Measurements from ENCODE around the gene TNIK.
A peak's percentile ranks its signal among the peaks of the same experiment; 100 is the strongest.

Gene TNIK

DNA sequence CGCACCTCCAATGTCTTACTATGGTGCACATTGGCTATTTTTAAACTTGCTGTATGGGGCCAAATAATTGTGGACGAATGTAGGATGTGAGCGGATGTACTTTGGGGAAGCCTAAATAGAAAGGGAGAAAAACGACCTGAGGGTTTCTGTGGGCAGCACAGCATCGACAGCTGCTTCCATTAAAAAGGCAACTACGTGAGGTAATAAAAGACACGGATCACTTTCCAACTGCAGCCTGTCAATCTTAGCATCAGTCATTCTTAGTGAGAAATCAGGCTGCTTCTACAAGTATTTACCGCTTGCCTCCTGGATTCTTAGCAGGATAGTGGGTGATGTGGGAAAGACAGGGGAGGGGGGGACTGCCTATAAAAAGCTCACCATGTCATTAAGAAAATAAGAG is 247.0 kb downstream of the TNIK start:
- H3K4me3 ChIP-seq (ENCODE audit: low read depth, low read length): no peak overlapping the region
- no peak for TF ChIP-seq POLR2A (IDR thresholded peaks at IDR 0.05; ENCODE audit: extremely low read depth, insufficient read length)
- TF ChIP-seq CTCF (IDR thresholded peaks at IDR 0.05; ENCODE audit: low read depth, low read length): no peak
- TF ChIP-seq, protein P1, sequence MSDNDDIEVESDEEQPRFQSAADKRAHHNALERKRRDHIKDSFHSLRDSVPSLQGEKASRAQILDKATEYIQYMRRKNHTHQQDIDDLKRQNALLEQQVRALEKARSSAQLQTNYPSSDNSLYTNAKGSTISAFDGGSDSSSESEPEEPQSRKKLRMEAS (IDR thresholded peaks at IDR 0.05; ENCODE audit: low read depth, low read length): no peak
- no peak for TF ChIP-seq MYC (IDR thresholded peaks at IDR 0.05; ENCODE audit: low read depth, low read length)
- no peak for DNase-seq (ENCODE audit: low read depth)

- TF ChIP-seq, protein P1 (IDR thresholded peaks at IDR 0.05; ENCODE audit: low read depth, low read length): no peak
- no peak for TF ChIP-seq MYC (IDR thresholded peaks at IDR 0.05; ENCODE audit: low read depth, low read length)
- TF ChIP-seq CTCF (IDR thresholded peaks at IDR 0.05; ENCODE audit: low read depth, low read length): no peak
- no peak for TF ChIP-seq POLR2A (IDR thresholded peaks at IDR 0.05; ENCODE audit: extremely low read depth, insufficient read length)
- DNase-seq (ENCODE audit: low read depth): no peak
- no peak overlapping the region for H3K4me3 ChIP-seq (ENCODE audit: low read depth, low read length)
Measured at GRCh38 chr3:171212648-171213047, 247.6 kb downstream of the TNIK start.

- no peak for DNase-seq (ENCODE audit: low read depth)
Measured at GRCh38 chr3:171206283-171206682, 253.9 kb downstream of the TNIK start.

GRCh38 chr3:171204942-171205341 is 255.3 kb downstream of the TNIK start:
- TF ChIP-seq, protein P1 (IDR thresholded peaks at IDR 0.05; ENCODE audit: low read depth, low read length): no peak
- no peak for TF ChIP-seq CTCF (IDR thresholded peaks at IDR 0.05; ENCODE audit: low read depth, low read length)
- TF ChIP-seq MYC (IDR thresholded peaks at IDR 0.05; ENCODE audit: low read depth, low read length): no peak
- no peak for TF ChIP-seq POLR2A (IDR thresholded peaks at IDR 0.05; ENCODE audit: extremely low read depth, insufficient read length)
- DNase-seq (ENCODE audit: low read depth): no peak
- no peak overlapping the region for H3K4me3 ChIP-seq (ENCODE audit: low read depth, low read length)

More at GRCh38 chr3:171206283-171206682, 253.9 kb downstream of the TNIK start:
- TF ChIP-seq, protein P1 (IDR thresholded peaks at IDR 0.05; ENCODE audit: low read depth, low read length): no peak
- TF ChIP-seq MYC (IDR thresholded peaks at IDR 0.05; ENCODE audit: low read depth, low read length) (no peak), POLR2A (IDR thresholded peaks at IDR 0.05; ENCODE audit: extremely low read depth, insufficient read length) (no peak), CTCF (IDR thresholded peaks at IDR 0.05; ENCODE audit: low read depth, low read length) (no peak)
- no peak overlapping the region for H3K4me3 ChIP-seq (ENCODE audit: low read depth, low read length)

DNA sequence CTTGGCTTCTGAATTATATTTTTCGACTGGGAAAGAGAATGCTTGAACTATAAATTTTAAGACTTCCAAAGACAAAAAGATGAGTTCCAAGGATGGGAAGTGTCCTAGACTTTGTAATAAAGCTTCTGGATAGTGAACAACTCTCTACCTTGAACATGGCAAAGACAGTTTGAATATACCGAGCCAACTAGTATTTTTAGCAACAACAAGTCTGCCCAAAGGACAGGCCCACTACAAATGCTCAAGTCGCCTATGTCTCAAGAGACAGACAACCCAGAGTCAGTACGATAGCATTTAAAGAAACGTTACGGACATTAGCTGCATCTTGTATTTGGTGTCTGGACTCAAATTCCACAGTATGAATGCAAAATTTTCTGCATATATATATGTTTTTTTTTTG is 258.4 kb downstream of the TNIK start:
- TF ChIP-seq MYC (IDR thresholded peaks at IDR 0.05; ENCODE audit: low read depth, low read length) (no peak), CTCF (IDR thresholded peaks at IDR 0.05; ENCODE audit: low read depth, low read length) (no peak), POLR2A (IDR thresholded peaks at IDR 0.05; ENCODE audit: extremely low read depth, insufficient read length) (no peak)
- TF ChIP-seq, protein P1 (IDR thresholded peaks at IDR 0.05; ENCODE audit: low read depth, low read length): no peak
- no peak overlapping the region for H3K4me3 ChIP-seq (ENCODE audit: low read depth, low read length)
- no peak for DNase-seq (ENCODE audit: low read depth)

DNA sequence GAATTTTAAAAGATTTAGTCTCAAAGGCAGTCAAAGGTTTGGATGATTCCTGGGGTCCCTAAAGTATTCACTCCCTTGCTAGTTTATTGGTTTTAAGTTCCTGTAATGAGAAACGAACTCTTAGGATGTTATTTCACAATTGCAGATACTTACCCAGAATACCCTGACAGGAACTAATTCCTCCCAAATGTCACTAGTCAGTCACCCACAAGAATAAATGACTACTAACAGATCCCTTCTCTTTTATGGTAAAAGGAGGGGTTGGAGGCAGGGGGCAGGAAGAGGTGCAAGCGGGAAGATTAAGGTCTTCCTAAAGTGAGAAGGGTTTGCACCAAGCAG is 259.5 kb downstream of the TNIK start:
- H3K4me3 ChIP-seq (ENCODE audit: low read depth, low read length): no peak overlapping the region
- DNase-seq (ENCODE audit: low read depth): peak; percentile 94

More for the DNA sequence above, 259.5 kb downstream of the TNIK start:
- TF ChIP-seq MYC (IDR thresholded peaks at IDR 0.05; ENCODE audit: low read depth, low read length): no peak
- no peak for TF ChIP-seq POLR2A (IDR thresholded peaks at IDR 0.05; ENCODE audit: extremely low read depth, insufficient read length)
- TF ChIP-seq, protein P1 (IDR thresholded peaks at IDR 0.05; ENCODE audit: low read depth, low read length): no peak
- no peak for TF ChIP-seq CTCF (IDR thresholded peaks at IDR 0.05; ENCODE audit: low read depth, low read length)

Measured in NB4 (cell line).